NCI-H1436 (cell line): Measurements from ENCODE around the gene COL16A1.

ENCODE experiments used
- DNase-seq: peaks from one replicate; lab custom pipeline; 2025; lab: John Stamatoyannopoulos, UW

The COL16A1 gene

DNA sequence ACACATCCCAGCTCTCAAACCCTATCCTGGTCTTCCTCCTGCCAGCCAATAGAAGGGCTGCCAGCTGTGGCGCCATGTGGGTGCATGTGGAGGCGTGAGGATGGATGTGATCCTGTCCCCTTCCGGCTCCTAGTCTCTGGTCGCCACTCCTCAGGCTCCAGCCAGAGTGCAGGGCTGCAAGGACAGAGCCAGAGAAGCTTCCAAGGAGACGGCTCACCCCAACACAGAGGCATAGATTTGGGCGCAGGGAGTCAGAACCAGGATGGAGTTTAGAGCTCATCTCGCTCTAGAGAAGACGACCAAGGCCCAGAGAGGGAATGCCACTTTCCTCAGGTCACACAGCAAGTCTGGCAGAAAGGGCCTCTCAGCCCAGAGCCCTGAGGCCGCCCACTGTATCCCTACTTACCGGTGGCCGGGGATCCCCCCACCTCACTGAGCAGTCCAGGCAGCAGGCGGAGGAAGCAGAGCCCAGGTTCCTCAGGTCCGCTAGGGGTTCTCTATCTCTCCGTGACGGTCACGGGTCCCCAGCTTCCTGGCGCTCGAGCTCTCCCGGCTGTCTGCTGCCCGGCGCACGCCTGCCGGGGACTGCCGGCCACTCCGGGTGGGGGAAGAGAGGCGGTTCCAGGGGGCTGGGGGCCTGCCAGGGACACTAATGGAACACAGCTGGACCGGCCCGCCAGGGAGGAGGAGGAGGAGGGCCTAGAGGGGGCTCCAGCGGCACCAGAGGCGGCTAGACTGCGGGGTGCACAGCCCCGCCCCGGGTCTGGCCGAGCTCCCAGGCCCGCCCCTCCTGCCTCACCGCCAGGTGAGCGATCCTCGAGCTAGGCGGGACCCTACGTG, at the start of gene COL16A1:
COL16A1 (minus strand) TSS at position 587 of the 840 bp plus-strand sequence. CDS start 1,824 bp downstream, outside the sequence.
- no peak for DNase-seq

DNA sequence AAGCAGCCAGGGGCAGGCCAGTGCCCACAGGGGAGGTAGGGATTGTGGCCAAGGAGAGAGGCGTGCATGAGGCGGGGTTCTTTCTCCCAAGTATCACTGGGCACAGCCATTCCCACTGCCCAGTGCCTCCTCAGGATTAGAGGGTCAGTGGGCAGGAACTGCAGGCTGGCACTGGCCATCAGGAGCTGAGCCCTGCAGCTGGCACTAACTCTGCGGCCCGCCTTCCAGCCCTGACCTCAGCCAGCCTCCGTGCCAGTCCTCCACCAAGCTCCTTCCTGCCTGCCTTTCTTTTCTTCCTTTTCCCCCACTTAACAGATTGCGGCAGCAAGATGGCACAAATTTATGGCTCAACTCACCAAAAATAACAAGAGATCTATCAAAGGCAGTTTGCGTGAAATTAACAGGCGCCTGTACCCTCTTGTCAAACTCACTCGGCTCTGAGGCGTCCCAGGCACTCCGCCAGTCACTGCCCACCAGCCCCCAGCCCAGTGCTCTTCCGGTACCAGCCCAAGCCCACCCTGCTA, 49.2 kb upstream of the COL16A1 start:
- no peak for DNase-seq

DNA sequence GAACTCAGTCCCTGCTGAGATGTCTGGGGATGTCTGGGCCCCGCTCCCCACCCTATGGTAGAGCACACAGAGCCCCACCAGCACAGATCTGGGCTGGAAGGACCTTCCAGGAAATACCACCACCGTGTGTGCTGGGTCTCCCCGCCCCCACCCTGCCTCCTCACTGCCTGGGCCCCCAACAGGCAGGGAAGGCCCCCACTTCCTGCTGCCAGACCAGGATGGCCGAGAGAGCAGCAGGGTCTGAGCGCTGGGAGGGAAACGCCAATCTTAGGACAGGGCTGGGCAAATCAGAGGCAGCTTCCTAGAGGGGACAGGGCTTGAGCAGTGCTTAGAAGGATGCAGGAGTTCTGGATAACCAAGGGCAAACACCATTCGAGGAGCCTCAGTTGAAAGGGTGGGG, 48.4 kb upstream of the COL16A1 start:
- no peak for DNase-seq

DNA sequence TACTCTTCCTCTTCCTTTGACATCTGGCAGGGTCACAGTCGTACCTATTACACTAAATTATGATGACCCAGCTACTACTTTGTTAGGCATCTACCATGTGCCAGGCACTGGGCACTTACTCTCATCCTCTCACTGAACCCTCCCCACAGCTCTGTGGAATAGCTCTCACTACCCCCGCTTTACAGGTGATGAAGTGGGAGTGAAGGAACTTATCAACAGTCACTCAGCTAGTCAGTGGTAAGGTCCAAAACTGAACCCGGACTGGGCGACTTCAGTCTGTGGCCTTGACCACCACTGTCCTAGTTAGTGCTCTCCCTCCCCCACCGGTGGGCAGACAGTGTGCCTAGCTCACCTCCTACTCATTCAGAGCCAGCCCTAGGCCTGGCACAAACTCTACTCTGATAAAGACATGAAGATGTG, 48.0 kb upstream of the COL16A1 start:
- DNase-seq, result no peak

DNA sequence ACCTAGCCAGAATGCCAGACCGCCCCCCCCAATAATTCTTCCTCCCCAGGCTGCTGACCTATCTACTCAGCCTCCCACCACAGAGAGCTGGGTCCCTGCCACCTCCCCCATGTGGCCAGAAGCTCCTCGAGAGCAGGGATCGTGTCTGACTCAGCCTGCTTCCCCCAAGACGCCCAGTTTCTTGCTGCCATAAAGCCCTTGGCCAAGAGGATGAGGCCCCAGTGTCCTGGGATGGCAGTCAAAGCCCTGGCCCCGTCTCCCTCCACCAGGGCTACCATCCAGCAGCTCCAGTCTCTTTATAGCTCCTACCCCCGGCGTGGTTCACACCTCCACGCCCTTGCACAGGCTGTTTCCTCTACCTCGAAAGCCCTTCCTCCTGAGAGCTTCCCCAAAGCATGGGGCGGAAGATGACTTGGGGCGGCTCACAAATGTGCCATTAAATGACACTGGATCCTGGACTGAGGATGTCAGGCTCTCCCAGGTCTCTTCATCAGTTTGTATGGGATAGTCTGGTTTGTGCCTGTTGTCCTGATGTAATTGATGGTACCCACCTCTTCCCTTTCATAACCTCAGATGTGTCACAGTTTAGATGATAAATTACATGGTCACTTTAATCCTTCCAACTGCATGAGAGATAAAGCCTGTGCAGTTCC, 47.2 kb upstream of the COL16A1 start:
- no peak for DNase-seq

DNA sequence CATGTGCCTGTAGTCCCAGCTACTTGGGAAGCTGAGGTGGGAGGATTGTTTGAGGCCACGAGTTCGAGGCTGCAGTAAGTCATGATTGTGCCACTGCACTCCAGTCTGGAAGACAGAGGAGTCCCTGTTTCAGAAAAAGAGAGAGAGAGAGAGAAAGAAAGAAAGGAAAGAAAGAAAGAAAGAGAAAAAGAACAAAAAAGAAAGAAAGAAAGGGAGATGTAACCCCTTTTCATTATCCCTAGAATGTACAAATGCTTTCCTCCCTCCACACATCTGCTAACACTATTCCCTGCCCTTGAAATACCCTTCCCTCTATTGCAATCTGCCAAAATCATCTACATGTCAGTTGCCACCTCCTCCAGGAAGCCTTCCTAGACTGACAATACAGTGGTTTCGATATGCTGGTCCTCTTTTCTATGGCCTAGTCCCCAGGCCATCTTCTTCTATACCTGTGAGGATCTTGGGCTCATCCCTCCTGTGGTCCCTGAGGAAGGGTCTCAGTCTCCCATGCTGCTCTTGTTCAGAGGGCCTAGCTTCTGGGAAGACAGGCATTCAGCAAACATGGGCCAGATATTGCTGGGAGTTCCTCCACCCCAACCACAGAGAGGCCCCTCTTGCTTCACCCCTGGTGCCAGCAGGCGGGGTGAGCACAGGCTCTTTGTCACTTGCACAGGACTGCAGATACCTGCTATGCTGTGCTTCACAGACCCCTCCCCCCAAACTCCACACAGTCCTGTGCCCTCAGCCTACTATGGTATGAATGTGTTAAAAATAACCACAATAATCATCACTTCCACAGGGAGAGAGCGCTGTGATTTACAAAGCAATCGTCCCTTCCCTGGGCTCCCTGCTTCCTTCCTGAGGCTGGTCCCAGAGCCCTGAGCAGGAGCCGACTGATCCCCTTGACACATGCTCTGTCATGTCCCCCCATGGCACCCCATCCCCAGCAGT, 46.2 kb upstream of the COL16A1 start:
- no peak for DNase-seq

DNA sequence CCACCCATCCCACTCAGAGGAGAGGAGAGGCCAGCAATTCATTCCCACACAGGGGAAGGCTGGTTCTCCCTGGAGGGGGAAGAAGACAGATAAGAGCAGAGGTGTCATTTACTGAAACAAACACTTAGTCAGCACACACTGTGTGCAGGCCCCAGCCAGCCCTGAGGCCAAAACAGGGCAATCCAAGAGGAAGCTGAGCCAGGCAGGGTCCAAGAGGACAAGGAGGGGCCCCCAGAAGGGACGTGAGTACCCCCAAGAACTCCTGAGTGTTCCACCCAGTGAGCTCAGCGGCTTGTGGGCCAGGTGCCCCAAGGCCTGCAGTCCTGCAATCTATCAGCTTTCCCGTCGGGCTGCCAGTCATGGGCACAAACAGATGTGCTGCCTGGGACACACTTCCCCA, 44.5 kb upstream of the COL16A1 start:
- DNase-seq, result no peak

DNA sequence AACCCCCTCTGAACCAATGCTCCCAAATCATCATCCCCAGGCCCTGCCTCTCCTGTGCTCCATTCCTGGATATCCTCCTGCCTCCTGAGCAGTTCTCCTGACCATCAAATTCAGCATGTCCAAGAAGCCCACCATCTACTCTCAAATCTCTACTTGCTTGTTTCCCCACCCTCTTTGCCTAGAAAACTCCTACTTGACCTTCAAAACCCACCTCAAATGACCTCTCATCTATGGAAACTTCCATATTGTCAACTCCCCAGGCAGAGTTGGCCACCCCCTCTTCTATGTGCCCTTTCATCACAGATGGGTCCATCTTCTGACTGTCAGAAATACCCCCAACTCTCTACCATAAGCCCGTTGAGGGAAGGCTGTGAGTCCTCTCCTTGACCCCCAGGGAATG, 43.5 kb upstream of the COL16A1 start:
- no peak for DNase-seq

DNA sequence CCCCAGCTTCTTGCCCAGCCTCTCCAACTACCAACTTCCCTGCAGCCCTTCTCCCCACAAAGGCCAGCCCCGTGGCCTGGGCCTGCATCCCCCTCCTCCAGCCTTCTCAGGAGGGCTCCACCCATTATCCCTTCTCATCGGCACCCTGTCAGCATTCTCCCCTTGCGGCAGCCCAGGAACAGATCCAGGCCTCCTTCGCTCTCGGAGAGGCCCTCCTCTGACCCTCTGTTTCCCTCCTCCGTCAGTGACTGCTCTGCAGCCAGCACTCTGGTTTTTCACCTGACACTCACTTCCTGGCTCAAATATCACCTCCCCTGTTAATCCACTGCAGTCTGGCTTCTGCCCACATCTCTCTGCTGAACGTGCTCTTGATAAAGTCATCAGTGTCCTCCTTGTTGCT, 42.9 kb upstream of the COL16A1 start:
- DNase-seq, result no peak

DNA sequence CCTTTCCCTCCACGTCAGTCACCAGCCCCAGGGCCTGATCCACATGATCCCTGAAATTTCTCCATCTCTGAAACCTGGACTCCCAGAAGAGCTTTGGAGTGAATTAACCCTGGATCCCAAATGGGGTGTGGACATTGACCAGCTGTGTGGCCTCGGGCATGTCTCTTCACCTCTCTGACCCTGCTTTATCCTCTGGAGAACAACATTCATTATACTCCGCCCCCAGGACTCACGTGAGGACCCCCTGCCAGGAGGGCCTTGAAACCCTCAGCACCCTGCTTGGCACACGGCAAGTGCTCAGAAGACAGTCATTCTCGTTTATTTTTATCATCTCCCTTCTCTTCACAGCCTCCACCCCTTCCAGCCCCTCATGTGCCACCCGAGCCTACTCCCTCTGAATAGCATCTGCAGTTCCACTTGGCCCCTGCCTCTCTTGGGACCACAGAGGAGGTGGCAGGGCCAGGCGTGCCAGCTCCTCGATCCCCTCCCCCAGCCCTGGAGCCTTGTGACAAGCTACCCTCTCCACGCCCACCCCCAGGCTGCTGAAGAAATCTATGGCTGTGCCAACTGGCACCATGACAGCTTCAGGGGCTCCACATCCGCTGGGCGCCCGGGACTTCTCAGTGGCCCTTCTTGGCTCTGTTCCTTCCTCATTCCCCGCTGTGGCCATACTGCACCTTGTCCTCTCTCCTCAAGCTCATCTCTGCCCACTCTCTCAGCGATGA, 42.3 kb upstream of the COL16A1 start:
- peak; percentile 60 for DNase-seq

DNA sequence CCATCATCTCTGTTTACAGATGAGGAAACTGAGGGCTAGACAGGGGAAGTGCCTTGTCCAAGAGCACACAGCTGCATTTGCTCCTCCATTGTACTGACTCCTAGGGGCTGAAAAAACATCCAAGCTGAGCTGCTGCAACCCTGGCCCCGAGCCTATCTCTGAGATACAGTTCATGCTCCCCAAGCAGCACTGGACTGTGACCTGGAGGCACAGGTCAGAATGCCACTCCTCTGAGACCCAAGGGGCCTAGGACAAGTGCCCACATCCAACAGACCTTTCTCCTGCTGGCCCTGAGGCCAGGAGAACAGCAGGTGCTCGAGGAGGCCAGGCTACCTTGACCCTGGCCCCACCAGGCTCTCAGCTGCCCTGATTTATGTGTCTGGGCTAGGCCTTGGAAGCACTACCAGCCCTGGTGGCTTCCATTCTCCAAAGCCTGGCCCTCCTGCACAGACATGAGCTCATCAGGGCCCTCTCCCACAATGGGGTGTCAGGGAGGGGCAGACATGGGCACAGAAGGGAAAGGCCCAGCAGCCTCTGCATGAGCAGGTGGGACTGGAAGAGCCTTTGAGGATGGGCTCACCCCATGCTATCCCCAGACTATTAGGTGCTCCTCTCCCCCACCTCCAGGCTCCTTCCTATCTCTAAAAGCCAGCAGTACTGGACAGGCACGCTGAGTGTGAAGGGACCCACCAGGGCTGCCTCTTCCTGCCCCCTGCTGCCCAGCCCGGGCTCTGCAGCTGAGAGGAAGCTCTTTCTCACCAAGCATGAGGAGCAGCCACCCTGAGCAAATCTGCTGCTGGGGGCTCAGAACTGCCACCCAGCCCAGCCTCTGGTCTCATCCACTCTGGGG, 41.5 kb upstream of the COL16A1 start:
- peak; percentile 53 for DNase-seq

DNA sequence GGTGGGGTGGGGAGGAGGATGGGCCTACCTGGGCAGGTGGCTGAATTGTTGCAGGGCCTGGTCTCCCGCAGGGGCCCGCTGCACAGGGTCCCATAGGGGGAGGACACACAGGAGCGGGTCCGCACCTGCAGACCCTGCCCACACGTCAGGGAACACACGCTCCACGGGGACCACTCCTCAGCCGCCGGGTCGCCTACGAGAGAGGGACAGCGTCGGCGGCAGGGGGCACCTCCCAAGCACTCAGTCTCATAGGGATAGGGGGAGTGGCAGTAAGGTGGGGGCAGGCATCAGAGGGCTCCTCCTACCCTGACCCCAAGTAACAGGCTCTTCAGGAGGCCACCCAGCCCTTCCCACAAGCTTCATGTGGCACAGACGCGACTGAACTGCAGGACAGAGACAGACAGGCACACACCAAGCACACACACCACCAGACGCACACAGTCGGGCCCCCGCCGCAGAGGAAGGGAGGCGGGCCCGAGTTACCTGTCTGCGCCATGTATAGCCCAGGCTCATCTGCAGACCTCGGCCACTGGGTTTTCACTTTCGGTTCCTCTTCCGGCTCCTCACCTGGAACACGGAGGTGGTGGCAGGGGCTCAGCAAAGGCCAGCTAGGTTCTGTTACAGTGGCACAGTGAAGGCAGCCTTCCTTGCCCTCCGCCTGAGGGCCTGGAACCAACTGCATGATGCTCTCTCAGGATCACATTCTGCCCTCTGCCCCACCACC, 40.5 kb upstream of the COL16A1 start:
- DNase-seq, result no peak

DNA sequence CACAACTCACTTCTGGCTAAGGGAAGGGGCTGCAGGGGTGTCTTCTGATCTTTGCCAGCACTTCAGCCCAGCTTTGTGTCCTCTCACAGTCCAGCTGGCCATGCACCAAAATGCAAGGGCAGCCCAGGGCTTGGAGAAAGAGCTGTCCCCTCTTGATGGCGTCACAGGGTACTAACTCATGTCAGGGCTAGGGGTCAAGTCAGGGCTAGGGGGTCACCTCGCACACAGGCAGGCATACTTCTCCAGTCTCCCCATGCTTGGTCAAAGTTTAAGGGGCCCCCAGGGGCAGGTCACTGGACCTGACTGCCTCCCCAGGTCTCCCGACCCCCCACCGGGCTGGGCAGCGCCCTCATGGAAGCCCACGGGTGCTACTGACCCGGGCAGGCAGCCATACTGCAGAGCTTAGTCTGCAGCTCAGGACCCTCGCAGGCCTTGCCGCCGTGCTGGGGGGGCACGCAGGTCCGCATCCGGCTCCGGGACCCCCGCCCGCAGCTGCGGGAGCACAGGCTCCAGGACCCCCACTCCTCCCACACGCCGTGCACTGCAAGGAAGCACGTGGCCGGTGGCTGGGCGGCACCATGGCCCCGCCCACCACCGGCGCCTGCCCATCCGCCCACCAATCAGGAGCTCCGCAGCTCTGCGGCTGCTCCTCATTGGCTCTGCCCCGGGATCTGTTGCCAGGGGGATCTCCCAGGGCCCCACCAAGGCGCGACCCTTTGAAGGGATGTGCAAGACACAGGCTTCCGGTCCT, 38.8 kb upstream of the COL16A1 start:
- DNase-seq, result no peak

DNA sequence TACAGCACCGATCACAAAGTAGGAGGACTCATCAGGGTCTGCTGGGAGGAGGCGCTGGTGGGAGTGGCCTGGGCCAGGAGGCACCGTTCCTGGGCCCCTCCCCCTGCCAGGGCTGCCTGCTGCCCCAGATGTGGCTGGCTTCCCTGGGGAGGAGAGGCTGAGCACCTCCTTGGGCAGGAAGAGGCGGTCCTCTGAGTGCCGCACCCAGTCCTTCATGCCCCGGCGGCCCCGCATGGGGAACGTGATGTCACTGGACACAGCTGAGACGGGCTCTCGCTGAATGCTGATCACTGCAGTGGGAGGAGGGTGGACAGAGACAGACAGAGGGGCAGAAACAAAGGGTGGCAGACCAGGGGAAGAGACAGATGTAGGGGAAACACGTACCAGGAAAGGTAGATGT, 35.5 kb upstream of the COL16A1 start:
- DNase-seq, result peak; percentile 56

DNA sequence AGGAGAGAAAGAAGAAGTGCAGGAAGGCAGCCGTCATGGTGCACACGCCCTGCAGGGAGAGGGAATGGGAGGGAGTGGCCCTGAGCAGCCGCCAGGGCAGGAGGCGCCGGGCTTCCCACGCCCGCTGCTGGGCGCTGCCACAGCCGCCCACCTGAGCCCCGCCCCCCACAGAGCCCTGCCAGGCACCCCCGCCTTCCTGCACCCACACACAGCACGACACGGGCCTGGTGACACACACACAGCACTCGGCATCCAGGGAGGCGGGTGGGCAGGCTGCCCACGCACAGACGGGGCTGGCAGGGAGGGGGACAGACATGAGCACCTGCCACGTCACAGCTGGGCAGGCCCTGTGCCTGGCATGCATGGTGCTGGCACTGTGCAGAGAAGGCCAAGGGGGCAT, 32.9 kb upstream of the COL16A1 start:
- DNase-seq, result no peak

DNA sequence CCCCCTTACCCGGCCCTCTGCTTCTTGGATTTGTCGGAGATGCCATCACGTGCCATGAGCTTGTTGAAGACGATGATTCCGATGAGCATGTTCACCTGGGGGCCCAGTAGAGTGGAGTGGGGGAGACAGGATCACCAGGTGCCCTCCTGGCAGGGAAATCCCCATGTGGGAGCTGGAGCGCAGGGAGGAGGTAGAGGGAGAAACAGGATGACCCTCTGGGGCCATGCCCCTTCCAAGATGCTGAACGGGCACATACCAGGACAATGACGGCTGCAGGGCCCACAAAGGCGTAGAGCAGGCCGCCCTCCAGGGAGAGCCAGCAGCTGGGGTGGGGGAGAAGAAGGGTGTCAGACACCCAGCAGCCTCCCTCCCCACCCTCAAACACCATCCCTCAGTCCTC, 31.8 kb upstream of the COL16A1 start:
- no peak for DNase-seq

DNA sequence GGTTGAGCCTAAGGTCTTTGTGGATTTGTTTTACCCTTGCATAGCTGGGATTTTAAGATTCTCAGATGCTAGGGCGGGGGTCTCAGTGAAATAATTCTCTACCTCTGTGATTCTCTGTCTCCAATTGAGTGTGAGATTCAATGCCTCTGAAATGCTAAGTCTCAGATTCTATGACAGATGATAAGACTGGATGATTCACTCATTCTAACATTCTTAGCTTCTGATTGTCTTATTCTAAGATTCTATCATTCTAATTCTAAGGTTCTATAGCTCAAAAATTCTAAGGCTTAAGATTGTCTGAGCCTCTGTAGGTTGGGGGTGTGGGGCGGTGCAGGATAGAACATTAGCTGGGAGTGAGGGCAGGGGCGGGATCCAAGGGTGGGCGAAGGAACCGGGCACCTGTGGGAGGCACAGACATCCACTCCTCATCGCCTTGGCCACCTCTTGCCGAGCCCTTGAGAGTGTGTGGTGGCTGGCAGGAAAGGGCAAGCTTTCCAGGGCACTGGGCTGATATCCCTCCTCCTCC, 30.8 kb upstream of the COL16A1 start:
- DNase-seq, result no peak

DNA sequence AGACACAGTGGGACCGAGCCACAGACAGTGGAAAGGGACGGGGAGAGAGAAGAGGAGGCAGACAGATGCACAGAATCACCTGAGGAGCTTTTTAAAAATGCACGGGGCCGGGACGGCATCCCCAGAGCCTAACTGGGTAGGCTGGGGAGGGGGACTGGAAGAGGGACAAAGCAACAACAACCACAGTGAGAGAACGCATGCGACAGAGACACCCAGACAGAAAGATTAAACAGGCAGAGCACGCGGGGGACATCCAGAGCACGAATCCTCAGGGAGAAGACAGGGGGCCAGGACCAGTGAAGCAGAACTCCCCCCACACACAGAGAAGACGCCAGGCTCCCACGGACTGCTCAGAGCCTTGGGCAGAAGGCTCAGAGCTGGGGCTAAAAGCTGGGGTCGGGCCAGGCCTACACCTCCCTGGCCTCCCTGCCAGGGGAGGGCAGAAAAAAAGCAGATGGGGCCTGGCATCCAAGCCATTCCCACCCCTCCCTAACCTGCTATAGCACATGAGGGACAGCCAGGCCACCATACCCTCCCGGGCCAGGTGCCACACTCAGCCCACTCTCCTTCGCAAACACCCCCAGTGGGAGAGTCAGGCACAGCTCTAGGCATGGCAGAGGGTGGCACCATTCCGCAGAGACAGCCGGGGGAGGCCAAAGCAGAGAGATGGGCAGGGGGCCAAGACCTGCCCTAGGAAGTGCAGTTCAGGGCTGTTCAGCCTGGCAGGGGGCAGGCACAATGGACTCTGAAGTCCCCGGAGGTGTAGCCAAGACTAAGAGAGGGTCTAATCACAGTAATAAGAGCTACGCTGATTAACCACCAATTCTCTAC, 29.8 kb upstream of the COL16A1 start:
- DNase-seq, result no peak
